ENCODE data around the gene MED27. TPM values are rescaled to one million over a fixed set of nuclear protein-coding genes. Genes with fewer than 3 reads are reported as not detected.

The MED27 gene
- total and polyA plus RNA-seq, 10 of the 15 experiments (the other 5 are each of a cell fraction or from before 2014, with no cell fraction given): 20.3 to 50.3 (median 35.5) TPM

DNA sequence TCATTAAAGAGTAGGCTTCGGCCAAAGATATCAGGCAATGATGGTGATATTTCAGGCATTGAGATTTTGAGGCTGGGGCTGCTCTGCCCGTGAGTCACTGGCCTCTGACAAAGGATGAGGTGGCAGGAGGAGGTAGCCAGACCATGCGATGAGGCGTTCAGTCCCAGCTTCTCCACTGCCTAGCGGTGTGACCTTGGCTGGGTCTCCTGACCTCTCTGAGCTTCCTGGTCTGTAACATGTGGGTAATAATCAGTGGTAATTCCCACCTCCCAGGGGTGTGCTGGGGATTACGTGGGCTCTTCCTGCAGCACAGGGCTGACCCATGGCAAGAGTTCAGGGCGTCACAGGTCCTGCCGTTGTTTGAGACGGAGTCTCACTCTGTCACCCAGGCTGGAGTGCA, 266.6 kb downstream of the MED27 start:
- ChIA-PET CTCF (no interaction called here), RAD21 (ENCODE audit: unreplicated experiment) (no interaction called here), POLR2A (no interaction called here), SMC1A (ENCODE audit: uncharacterized antibody, unreplicated experiment) (no interaction called here)
- Histone ChIP-seq H3K4me2 (ENCODE audit: control insufficient read depth, insufficient read depth) (no peak overlapping the region), H4K20me1 (ENCODE audit: control insufficient read depth, insufficient read depth) (no peaks in the 10 kb centered on the region), H3K9ac (ENCODE audit: control insufficient read depth, insufficient read depth, low read length) (no peak overlapping the region), H2AFZ (ENCODE audit: control insufficient read depth, low read depth, low read length) (no peak overlapping the region), H3K4me3 (no peak overlapping the region), H3K4me1 (ENCODE audit: control insufficient read depth, insufficient read depth, low read length) (no peaks in the 10 kb centered on the region), H3K27ac (ENCODE audit: control insufficient read depth, insufficient read depth) (no peak overlapping the region), H3K79me2 (ENCODE audit: control insufficient read depth, insufficient read depth, low read length) (no peaks in the 10 kb centered on the region), H3K36me3 (ENCODE audit: control insufficient read depth in 2 of 2, insufficient read depth in 2 of 2, low read length in 1 of 2) (no peaks in the 10 kb centered on the region), H3K9me3 (replicated peaks; ENCODE audit: control insufficient read depth, insufficient read depth, low read length) (no peaks in the 10 kb centered on the region), H3K27me3 (replicated peaks in 1 of 2; ENCODE audit: control insufficient read depth in 2 of 2, insufficient read depth in 2 of 2, low read length in 1 of 2) (peaks cover 1 to 2% of the 10 kb centered on the region in 2 experiments; a peak in 3 of 4 replicates)
- ATAC-seq (no peak), FAIRE-seq (no peak), DNase-seq (ENCODE audit: low read depth, low spot score) (no peak)
- intact Hi-C loops (cut with micrococcal nuclease; ENCODE audit: unreplicated experiment) (no loop called here), in situ Hi-C loops (cut with MboI) (no loop called here)
- BruUV-seq (replicated peaks): no TSS peak
- WGBS (ENCODE audit: insufficient coverage, insufficient replicate concordance, low lambda C conversion rate, missing lambda C conversion rate): 50% methylated on average over 9 of the region's 9 CpGs
- TF ChIP-seq, protein P1, sequence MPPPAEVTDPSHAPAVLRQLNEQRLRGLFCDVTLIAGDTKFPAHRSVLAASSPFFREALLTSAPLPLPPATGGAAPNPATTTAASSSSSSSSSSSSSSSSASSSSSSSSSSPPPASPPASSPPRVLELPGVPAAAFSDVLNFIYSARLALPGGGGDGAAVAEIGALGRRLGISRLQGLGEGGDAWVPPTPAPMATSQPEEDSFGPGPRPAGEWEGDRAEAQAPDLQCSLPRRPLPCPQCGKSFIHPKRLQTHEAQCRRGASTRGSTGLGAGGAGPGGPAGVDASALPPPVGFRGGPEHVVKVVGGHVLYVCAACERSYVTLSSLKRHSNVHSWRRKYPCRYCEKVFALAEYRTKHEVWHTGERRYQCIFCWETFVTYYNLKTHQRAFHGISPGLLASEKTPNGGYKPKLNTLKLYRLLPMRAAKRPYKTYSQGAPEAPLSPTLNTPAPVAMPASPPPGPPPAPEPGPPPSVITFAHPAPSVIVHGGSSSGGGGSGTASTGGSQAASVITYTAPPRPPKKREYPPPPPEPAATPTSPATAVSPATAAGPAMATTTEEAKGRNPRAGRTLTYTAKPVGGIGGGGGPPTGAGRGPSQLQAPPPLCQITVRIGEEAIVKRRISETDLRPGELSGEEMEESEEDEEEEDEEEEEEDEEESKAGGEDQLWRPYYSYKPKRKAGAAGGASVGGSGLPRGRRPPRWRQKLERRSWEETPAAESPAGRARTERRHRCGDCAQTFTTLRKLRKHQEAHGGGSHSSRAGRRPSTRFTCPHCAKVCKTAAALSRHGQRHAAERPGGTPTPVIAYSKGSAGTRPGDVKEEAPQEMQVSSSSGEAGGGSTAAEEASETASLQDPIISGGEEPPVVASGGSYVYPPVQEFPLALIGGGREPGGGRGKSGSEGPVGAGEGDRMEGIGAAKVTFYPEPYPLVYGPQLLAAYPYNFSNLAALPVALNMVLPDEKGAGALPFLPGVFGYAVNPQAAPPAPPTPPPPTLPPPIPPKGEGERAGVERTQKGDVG (CRISPR knock-in tag; IDR thresholded peaks at IDR 0.05): no peak
- TF ChIP-seq NFXL1 (IDR thresholded peaks at IDR 0.05; ENCODE audit: borderline replicate concordance): no peak
- TF ChIP-seq KDM1A (IDR thresholded peaks at IDR 0.05; ENCODE audit: borderline replicate concordance): no peak

DNA sequence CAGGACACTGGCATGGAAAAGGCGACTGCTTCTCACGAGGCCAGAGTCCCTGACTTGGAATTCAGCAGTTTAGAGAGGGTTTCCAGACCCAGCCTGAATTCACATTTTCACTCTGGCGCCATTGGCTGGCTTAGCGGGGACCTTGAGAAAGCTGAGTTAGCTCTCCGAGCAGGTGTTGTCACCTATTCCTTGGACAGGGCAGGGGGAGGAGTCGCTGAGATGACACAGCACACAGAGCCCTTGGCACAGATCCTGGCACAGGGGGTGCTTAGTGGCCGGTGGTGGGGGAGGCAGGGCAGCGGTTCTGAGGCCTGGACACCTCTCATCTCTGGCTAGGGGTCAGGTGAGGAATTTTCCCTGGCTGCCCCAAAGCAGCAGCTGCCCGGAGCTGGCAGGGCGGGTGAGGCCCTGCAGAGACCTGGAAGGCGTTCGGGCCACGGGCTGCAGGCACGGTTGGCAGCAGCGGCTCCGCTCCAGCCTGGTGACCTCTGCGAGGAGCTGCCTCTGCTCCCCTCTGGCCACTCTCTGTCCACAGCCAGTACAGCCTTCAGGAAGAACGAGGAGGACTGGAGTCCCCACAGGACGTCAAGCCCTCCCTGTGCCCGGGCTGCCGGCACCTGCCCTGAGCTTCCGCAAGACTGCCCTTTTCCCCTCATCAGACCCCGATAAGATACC, 267.4 kb downstream of the MED27 start:
- RAD21 ChIA-PET (ENCODE audit: unreplicated experiment): no interaction called here
- 42% methylated on average over 21 of the region's 23 CpGs for WGBS (ENCODE audit: insufficient coverage, insufficient replicate concordance, low lambda C conversion rate, missing lambda C conversion rate)
- no peak for TF ChIP-seq RBBP5 (conservative IDR thresholded peaks at IDR 0.05)
- TF ChIP-seq MEF2B (IDR thresholded peaks at IDR 0.05; ENCODE audit: partially characterized antibody, poor library complexity, severe bottlenecking): no peak
- TF ChIP-seq, protein P2, sequence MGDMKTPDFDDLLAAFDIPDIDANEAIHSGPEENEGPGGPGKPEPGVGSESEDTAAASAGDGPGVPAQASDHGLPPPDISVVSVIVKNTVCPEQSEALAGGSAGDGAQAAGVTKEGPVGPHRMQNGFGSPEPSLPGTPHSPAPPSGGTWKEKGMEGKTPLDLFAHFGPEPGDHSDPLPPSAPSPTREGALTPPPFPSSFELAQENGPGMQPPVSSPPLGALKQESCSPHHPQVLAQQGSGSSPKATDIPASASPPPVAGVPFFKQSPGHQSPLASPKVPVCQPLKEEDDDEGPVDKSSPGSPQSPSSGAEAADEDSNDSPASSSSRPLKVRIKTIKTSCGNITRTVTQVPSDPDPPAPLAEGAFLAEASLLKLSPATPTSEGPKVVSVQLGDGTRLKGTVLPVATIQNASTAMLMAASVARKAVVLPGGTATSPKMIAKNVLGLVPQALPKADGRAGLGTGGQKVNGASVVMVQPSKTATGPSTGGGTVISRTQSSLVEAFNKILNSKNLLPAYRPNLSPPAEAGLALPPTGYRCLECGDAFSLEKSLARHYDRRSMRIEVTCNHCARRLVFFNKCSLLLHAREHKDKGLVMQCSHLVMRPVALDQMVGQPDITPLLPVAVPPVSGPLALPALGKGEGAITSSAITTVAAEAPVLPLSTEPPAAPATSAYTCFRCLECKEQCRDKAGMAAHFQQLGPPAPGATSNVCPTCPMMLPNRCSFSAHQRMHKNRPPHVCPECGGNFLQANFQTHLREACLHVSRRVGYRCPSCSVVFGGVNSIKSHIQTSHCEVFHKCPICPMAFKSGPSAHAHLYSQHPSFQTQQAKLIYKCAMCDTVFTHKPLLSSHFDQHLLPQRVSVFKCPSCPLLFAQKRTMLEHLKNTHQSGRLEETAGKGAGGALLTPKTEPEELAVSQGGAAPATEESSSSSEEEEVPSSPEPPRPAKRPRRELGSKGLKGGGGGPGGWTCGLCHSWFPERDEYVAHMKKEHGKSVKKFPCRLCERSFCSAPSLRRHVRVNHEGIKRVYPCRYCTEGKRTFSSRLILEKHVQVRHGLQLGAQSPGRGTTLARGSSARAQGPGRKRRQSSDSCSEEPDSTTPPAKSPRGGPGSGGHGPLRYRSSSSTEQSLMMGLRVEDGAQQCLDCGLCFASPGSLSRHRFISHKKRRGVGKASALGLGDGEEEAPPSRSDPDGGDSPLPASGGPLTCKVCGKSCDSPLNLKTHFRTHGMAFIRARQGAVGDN (IDR thresholded peaks at IDR 0.05): no peak
- no peak for TF ChIP-seq POLR2A (IDR thresholded peaks at IDR 0.05; ENCODE audit: low read depth, low read length)
- no peak for TF ChIP-seq ZNF217 (IDR thresholded peaks at IDR 0.05)
- TF ChIP-seq, protein P3, sequence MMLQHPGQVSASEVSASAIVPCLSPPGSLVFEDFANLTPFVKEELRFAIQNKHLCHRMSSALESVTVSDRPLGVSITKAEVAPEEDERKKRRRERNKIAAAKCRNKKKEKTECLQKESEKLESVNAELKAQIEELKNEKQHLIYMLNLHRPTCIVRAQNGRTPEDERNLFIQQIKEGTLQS (IDR thresholded peaks at IDR 0.05; ENCODE audit: borderline replicate concordance, extremely low read depth, low read depth, low read length): no peak
- no peak for TF ChIP-seq SRF (IDR thresholded peaks at IDR 0.05; ENCODE audit: low read depth in 2 of 2, low read length in 2 of 2)

More for the DNA sequence above, 267.4 kb downstream of the MED27 start:
- no TSS peak for BruUV-seq (replicated peaks)
- in situ Hi-C loops (cut with MboI): no loop called here
- Histone ChIP-seq H3K4me3 (no peak overlapping the region), H3K9ac (ENCODE audit: control insufficient read depth, insufficient read depth, low read length) (no peak overlapping the region), H3K9me3 (replicated peaks; ENCODE audit: control insufficient read depth, insufficient read depth, low read length) (no peaks in the 10 kb centered on the region), H3K4me2 (ENCODE audit: control insufficient read depth, insufficient read depth) (no peak overlapping the region), H3K27ac (ENCODE audit: control insufficient read depth, insufficient read depth) (no peak overlapping the region), H3K4me1 (ENCODE audit: control insufficient read depth, insufficient read depth, low read length) (no peaks in the 10 kb centered on the region), H2AFZ (ENCODE audit: control insufficient read depth, low read depth, low read length) (no peak overlapping the region), H3K27me3 (replicated peaks in 1 of 2; ENCODE audit: control insufficient read depth in 2 of 2, insufficient read depth in 2 of 2, low read length in 1 of 2) (peaks cover 1 to 2% of the 10 kb centered on the region in 2 experiments; a peak in 3 of 4 replicates), H3K36me3 (ENCODE audit: control insufficient read depth in 2 of 2, insufficient read depth in 2 of 2, low read length in 1 of 2) (no peaks in the 10 kb centered on the region), H4K20me1 (ENCODE audit: control insufficient read depth, insufficient read depth) (no peaks in the 10 kb centered on the region), H3K79me2 (ENCODE audit: control insufficient read depth, insufficient read depth, low read length) (no peaks in the 10 kb centered on the region)
- no peak for ATAC-seq
- no peak for FAIRE-seq
- CTCF ChIA-PET: no interaction called here
- DNase-seq (ENCODE audit: low read depth, low spot score): no peak
- SMC1A ChIA-PET (ENCODE audit: uncharacterized antibody, unreplicated experiment): no interaction called here
- POLR2A ChIA-PET: no interaction called here
- intact Hi-C loops (cut with micrococcal nuclease; ENCODE audit: unreplicated experiment): no loop called here
